DND-41 (cell line): Measurements from ENCODE around the gene HMGCL.
A peak's percentile ranks its signal among the peaks of the same experiment; 100 is the strongest.
"Not testable (repeated sequence)": the region's sequence is repeated elsewhere in the genome, so short reads cannot be mapped to it uniquely, and the experiment has no call there.

Experiments
- ATAC-seq: fragments of 200-7000 bp; cut with Tn5 transposase; 3 replicates; pipeline ENCODE4 v1.9.1; 2021; ENCODE audit warnings: low read depth; ENCODE audit not compliant: insufficient read depth
- DNase-seq: peaks from one replicate; pipeline ENCODE4 v3.0.0-alpha.2; 2020
- H2AFZ ChIP-seq: 2 replicates; pipeline ENCODE4 v1.6.0; 2012; ENCODE audit warnings: low read depth, low read length
- H3K27ac ChIP-seq: 2 replicates; pipeline ENCODE4 v1.5.1; 2012; ENCODE audit warnings: low read length, inconsistent platforms
- H3K27me3 ChIP-seq: fragments of 200-600 bp; sonication (generic); 2 replicates; pipeline ENCODE4 v1.6.0; 2012; ENCODE audit warnings: low read length, mild to moderate bottlenecking, inconsistent platforms; ENCODE audit not compliant: insufficient read depth, poor library complexity
- H3K36me3 ChIP-seq: 2 replicates; pipeline ENCODE4 v1.5.1; 2012; ENCODE audit warnings: low read length, inconsistent platforms; ENCODE audit not compliant: insufficient read depth
- H3K4me1 ChIP-seq: 2 replicates; pipeline ENCODE4 v1.5.1; 2012; ENCODE audit warnings: mild to moderate bottlenecking, low read length; ENCODE audit not compliant: insufficient read depth
- H3K4me2 ChIP-seq: 2 replicates; pipeline ENCODE4 v1.6.0; 2012; ENCODE audit warnings: mild to moderate bottlenecking, moderate library complexity, low read length, inconsistent platforms; ENCODE audit not compliant: insufficient read depth
- H3K4me3 ChIP-seq, 2 experiments: fragments of 200-600 bp in 1 of 2; shearing (Covaris generic) in 1 of 2; 2 replicates each; pipeline ENCODE4 v1.5.1; 2012 to 2016; ENCODE audit warnings: inconsistent platforms in 2 of 2, low read length in 2 of 2, mild to moderate bottlenecking in 2 of 2, low read depth in 1 of 2, moderate library complexity in 1 of 2
- H3K79me2 ChIP-seq: 2 replicates; pipeline ENCODE4 v1.6.0; 2012; ENCODE audit warnings: low read length, inconsistent platforms; ENCODE audit not compliant: insufficient read depth
- H3K9ac ChIP-seq: 2 replicates; pipeline ENCODE4 v1.6.0; 2012; ENCODE audit warnings: low read depth, mild to moderate bottlenecking, inconsistent platforms, low read length, moderate library complexity
- H3K9me3 ChIP-seq: 2 replicates; pipeline ENCODE4 v1.5.1; 2012; ENCODE audit warnings: low read length, moderate library complexity, mild to moderate bottlenecking, inconsistent platforms; ENCODE audit not compliant: insufficient read depth, severe bottlenecking
- H4K20me1 ChIP-seq: 2 replicates; pipeline ENCODE4 v1.6.0; 2012; ENCODE audit warnings: low read length; ENCODE audit not compliant: insufficient read depth
- CTCF ChIP-seq: IDR thresholded peaks from 2 replicates; pipeline ENCODE4 v1.5.1; 2012; ENCODE audit warnings: borderline replicate concordance, low read length, moderate library complexity, mild to moderate bottlenecking; ENCODE audit not compliant: poor library complexity, severe bottlenecking; ENCODE audit errors: extremely low read depth
- EZH2 ChIP-seq: IDR thresholded peaks from 3 replicates; pipeline ENCODE4 v1.6.1; 2012; ENCODE audit warnings: borderline replicate concordance, low read depth, mild to moderate bottlenecking, moderate library complexity, low read length, inconsistent platforms; ENCODE audit not compliant: severe bottlenecking

HMGCL gene

DNA sequence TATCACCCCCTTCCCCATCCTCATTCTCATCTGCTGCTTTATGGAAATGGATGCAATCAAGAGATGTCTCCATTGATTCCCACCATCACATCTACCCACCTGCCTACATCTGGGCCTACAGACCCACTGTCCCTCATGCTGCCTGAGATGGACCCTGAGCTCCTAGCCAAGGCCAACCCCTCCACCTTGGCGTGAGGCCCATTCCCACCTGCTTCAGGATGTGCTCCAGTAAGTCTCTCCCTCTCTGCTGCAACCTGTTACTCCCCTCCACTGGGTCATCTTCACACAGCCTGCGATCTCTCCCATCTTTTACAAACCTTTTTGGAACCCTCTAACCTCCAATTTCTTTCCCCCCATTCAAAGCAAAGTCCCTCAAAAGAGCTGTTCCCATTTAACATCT, 20.2 kb downstream of the HMGCL start:
- Histone ChIP-seq H3K27ac (no peak overlapping the region), H3K27me3 (no peaks in the 10 kb centered on the region), H3K4me2 (no peak overlapping the region), H3K9ac (no peak overlapping the region), H3K9me3 (no peaks in the 10 kb centered on the region), H4K20me1 (no peaks in the 10 kb centered on the region), H3K36me3 (peaks cover 16% of the 10 kb centered on the region), H3K79me2 (peaks cover 5% of the 10 kb centered on the region; the same call in 1 of the 2 replicates), H2AFZ (no peak overlapping the region), H3K4me3 (no peak overlapping the region), H3K4me1 (peaks cover 11% of the 10 kb centered on the region)
- ATAC-seq, result no peak
- no peak for DNase-seq
- no peak for TF ChIP-seq EZH2
- no peak for TF ChIP-seq CTCF

GRCh38 chr1:23804183-23804835, 20.9 kb downstream of the HMGCL start:
- no peaks in the 10 kb centered on the region for H3K27me3 ChIP-seq
- H3K4me2 ChIP-seq, result no peak overlapping the region
- peaks cover 9% of the 10 kb centered on the region for H3K79me2 ChIP-seq
- DNase-seq (no peak), ATAC-seq (no peak)
- no peaks in the 10 kb centered on the region for H3K9me3 ChIP-seq
- no peaks in the 10 kb centered on the region for H4K20me1 ChIP-seq
- no peak overlapping the region for H3K27ac ChIP-seq
- peaks cover 16% of the 10 kb centered on the region for H3K36me3 ChIP-seq
- no peak for TF ChIP-seq EZH2
- peak; percentile 13 for TF ChIP-seq CTCF
- H3K9ac ChIP-seq, result no peak overlapping the region
- no peak overlapping the region for H2AFZ ChIP-seq
- no peak overlapping the region for H3K4me3 ChIP-seq
- H3K4me1 ChIP-seq, result peaks cover 18% of the 10 kb centered on the region

DNA sequence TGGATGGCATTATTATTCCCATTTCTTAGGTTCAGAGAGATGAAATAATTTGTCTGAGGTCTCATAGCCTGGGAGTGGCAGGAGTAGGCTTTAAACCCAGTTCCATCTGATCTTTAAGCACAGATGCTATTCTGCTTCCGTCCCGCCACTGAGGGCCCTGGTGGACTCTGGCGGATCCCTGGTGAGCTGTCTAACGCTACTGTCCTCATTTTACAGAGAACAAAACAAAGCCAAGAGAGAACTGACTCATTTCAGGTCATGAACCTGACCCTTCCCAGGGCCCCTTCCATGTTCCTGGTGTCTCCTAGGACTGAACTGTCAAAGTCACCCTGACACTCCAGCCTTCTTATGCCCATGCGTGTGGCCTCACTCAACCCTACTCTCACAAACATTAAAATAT, 21.6 kb downstream of the HMGCL start:
- Histone ChIP-seq H3K4me2 (no peak overlapping the region), H4K20me1 (no peaks in the 10 kb centered on the region), H3K9ac (no peak overlapping the region), H3K36me3 (peaks cover 19% of the 10 kb centered on the region), H3K27ac (no peak overlapping the region), H3K9me3 (no peaks in the 10 kb centered on the region), H3K79me2 (peaks cover 9% of the 10 kb centered on the region), H3K4me3 (no peak overlapping the region), H3K27me3 (no peaks in the 10 kb centered on the region), H2AFZ (no peak overlapping the region), H3K4me1 (peaks cover 25% of the 10 kb centered on the region)
- TF ChIP-seq EZH2 (no peak), CTCF (no peak)
- no peak for DNase-seq
- ATAC-seq, result no peak

DNA sequence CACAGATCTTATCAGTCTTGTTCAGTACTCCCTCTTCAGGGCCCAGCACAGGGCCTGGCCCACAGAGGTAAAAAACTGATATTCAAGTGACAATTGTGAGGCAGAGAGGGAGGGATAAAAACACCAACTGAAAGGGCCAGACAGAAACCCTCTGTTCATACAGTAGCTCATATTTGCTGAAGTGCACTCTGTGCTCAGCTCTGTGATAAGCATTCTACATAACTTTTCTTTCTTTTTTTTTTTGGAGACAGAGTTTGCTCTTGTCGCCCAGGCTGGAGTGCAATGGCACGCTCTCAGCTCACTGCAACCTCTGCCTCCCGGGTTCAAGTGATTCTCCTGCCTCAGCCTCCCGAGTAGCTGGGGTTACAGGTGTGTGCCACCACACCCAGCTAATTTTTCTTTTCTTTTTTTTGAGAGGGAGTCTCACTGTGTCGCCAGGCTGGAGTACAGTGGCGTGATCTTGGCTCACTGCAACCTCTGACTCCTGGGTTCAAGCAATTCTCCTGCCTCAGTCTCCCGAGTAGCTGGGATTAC, 22.4 kb downstream of the HMGCL start:
- not testable (repeated sequence) for H4K20me1 ChIP-seq, ATAC-seq, H3K27ac ChIP-seq, H3K9me3 ChIP-seq, H3K27me3 ChIP-seq, H3K4me2 ChIP-seq, H3K4me3 ChIP-seq, H3K9ac ChIP-seq, DNase-seq, H2AFZ ChIP-seq, H3K79me2 ChIP-seq
- Histone ChIP-seq H3K4me1 (peaks cover 28% of the 10 kb centered on the region), H3K36me3 (peaks cover 21% of the 10 kb centered on the region)
